ENCODE measurements around the gene FOXO3B. TPM values are rescaled to one million over a fixed set of nuclear protein-coding genes. Genes with fewer than 3 reads are reported as not detected.
"Not testable (repeated sequence)": the region's sequence is repeated elsewhere in the genome, so short reads cannot be mapped to it uniquely, and the experiment has no call there.

Gene FOXO3B
- total RNA-seq = 10 to 100 TPM; 11.8 to 12.1 TPM
- 3.4 TPM for polyA plus RNA-seq (ENCODE audit: insufficient read depth, low read depth, low replicate concordance)
- long read RNA-seq, donor 1, partial matches to known transcripts = 0 of 2 reads
- long read RNA-seq, donor 1, other reads (novel, unspliced or antisense) = 0 of 2 reads
- long read RNA-seq, donor 2, partial matches to known transcripts = 0 of 2 reads
- long read RNA-seq, donor 2, other reads (novel, unspliced or antisense) = 0 of 2 reads

DNA sequence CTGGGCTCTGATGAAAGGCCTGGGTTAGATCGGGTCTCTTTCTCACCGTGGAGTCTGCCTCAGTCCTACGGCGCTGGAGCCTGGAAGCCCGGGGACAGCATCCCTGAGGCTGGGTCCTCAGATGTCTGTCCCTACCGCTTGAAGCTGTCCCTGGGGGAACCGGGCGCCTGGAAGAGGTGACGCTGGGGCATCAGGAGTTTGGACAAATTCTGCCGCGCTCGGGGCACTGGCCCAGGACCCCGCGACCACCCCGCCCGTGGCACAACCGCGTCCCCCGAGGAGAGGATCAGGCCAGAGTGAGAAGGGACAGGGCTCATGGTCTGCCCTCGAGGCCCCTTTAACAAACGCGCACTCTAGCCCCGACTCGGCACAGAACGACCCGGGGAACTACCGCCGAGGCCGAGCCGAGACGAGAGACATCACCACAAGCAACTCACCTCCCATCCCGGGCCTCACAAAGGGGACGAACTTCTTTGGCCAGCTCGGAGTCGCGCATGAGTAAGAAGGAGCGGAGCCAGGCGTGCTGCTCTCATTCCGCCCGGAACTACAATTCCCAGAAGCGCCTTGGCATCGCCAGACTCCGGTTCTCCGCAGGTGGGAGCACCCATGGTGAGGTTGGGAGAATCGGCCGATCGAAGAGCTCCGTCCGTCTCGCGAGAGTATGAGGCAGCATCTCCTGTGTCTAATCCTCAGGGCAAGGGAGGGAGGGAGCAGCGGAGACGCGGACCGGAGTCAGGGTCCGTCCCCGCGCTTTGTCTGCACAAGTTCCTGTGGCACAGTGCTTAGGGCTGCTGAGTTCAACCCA is at the start of gene FOXO3B:
Gene FOXO3B (minus strand): TSS at position 548 of the 805 bp plus-strand sequence. CDS start 663 bp downstream, outside the sequence.
- H3K4me1 ChIP-seq; H3K36me3 ChIP-seq (ENCODE audit: low read depth, missing control alignments); H3K27ac ChIP-seq; H3K27me3 ChIP-seq; H3K9me3 ChIP-seq; intact Hi-C loops (cut with DNase I; ENCODE audit: low total_unique reads): not testable (repeated sequence)
- peak; percentile 93 for DNase-seq
- H3K4me3 ChIP-seq = peak within 1 kb of the TSS; percentile 43 to 66
- WGBS, 2 donors = 0% methylated on average over 26 of the region's 58 CpGs; no CpG with 5 or more reads in 1 of the 2 donors

DNA sequence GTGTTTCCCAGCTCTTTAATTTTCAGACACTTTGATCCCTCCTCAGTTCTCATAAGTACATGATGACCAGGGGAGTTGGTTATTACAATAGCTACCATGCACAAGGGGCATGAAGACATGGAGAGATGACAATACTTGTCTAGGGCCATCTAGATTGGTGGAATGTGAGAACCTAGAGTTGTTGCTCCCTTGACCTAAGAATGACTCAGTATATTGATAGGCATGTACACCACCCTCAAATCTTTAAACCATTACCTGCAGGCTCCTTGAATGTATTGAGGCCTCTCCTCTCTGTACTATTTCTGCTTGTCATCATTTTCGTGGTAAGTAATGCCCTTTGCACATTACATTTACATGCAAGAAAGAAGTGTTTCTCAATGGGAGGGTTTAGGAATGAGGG is 41.4 kb upstream of the FOXO3B start:
- H3K27me3 ChIP-seq; H3K36me3 ChIP-seq (ENCODE audit: low read depth, missing control alignments); intact Hi-C loops (cut with DNase I; ENCODE audit: low total_unique reads); H3K27ac ChIP-seq; H3K9me3 ChIP-seq; H3K4me1 ChIP-seq; H3K4me3 ChIP-seq; DNase-seq: not testable (repeated sequence)
- 78 to 100% methylated on average over 1 of the region's 1 CpG for WGBS, 2 donors

DNA sequence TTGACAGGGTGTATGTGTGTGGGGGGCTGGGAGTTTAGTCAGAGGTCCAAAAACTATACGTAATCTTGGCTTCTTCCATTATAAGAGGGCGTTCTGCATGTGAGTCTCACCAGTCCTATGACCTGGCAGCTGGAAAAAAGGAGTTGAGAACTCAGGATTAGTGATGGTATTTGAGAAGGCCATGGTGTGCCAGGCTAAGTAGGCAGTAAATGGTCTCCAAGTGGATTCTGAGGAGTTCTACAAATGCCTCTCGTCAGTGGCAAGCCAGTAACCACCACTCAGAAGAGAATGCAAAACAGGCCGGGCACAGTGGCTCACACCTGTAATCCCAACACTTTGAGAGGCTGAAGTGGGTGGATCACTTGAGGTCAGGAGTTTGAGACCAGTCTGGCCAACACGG is 40.5 kb upstream of the FOXO3B start:
- WGBS, 2 donors = 67 to 76% methylated on average over 5 of the region's 5 CpGs
- H3K9me3 ChIP-seq; H3K4me3 ChIP-seq; H3K27ac ChIP-seq; intact Hi-C loops (cut with DNase I; ENCODE audit: low total_unique reads); H3K36me3 ChIP-seq (ENCODE audit: low read depth, missing control alignments); H3K4me1 ChIP-seq; DNase-seq; H3K27me3 ChIP-seq: not testable (repeated sequence)

DNA sequence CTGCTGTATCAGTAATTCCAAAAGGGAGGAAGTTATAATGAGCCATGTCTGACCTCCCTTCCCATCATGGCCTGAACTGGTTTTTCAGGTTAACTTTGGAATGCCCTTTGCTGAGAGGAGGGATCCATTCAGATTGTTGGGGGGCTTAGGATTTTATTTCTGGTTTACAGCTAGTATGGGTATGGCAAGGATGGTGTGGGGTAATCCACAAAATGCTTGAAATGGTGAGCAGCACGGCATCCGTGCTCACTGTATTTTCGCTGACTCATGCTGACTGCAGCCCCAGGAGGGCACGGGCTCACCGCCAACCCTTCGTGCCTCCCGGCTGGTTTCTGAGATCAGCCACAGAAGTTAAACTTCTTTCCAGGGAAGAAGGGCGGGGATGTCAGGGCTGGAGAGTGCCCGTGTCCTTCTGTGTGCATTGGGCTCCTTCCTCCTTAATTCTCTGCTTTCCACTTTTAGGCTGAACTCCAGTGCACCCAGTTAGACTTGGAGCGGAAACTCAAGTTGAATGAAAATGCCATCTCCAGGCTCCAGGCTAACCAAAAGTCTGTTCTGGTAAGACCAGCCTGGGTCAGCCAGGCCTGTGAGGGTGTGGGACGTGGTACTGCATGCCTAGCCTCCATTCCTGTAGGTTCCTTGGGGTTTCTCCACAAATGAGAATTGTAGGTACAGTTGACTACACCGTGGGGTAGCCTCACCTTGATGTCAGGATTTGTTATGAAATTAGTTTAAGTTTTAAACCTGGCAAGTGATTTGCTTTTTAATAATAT is 39.8 kb upstream of the FOXO3B start:
- H3K27ac ChIP-seq; H3K4me1 ChIP-seq; H3K9me3 ChIP-seq; H3K4me3 ChIP-seq; intact Hi-C loops (cut with DNase I; ENCODE audit: low total_unique reads); H3K36me3 ChIP-seq (ENCODE audit: low read depth, missing control alignments); H3K27me3 ChIP-seq; DNase-seq: not testable (repeated sequence)
- WGBS, 2 donors = 73 to 88% methylated on average over 1 to 4 of the region's 12 CpGs

DNA sequence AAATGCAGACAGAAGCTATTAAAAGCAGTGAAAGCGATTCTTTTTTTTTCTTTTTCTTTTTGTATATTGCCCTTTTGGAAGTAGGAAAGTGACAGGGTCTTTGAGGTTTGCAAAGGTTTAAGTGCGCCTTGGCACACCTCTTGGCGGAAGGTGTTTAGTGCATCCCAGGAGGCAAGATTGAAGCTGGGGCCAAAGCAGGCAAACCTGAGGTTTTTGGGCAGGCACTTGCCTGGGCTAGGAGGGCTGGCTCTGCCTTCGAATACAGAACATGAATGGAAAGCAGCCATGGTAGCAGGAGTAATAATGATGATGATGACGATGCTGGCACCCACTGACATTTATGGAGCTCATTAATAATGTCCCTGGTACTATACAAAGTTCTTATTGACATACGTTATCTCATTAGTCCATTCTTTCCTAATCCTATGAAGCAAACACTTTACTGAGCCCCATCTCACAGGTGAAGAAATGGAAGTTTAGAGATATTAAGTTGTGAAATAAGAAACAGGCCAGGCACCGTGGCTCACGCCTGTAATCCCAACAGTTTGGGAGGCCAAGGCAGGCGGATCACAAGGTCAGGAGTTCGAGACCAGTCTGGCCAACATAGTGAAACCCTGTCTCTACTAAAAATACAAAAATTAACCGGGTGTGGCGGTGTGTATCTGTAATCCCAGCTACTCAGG is 37.5 kb upstream of the FOXO3B start:
- intact Hi-C loops (cut with DNase I; ENCODE audit: low total_unique reads) = not testable (repeated sequence)

DNA sequence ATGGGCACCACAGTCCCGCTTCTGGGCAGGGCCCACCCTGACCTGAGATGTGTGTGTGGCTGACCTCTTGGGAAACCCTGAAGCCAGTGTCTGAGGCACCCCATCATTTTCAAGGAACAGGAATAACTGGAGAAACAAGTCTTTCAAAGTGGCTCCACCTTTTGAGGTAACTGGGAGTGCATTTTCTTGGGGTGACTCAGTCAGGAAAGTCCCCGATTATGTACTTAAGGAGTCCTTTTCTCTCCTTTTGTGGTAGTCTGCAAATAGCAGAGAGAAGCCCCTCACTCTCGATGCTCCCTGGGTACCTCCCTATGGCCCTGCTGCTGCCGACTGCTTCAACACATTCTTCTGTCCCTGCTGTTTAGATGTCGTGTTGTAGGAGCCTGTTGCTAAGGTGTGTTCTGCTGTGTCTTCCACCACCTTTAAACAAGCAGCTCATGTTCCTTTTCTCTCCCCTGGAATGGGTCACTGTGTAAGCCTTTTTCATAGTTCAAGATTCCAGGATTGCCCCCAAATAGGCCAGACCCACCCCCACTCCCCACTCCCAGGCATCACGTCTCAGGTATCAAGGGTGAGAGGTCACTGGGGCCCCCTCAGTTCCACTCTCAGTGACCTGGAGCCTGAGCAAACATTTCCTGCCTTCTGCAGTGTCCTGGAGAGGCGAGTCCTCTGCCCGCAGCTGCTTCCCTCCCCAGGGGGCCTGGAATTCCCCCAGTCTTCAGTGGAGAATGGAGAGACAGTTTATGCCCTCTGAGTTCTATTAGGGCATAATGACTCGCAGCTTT is 36.7 kb upstream of the FOXO3B start:
- H3K27ac ChIP-seq; H3K9me3 ChIP-seq; H3K27me3 ChIP-seq; H3K4me3 ChIP-seq; DNase-seq; H3K36me3 ChIP-seq (ENCODE audit: low read depth, missing control alignments); intact Hi-C loops (cut with DNase I; ENCODE audit: low total_unique reads); H3K4me1 ChIP-seq: not testable (repeated sequence)
- 67 to 75% methylated on average over 6 to 8 of the region's 9 CpGs for WGBS, 2 donors

More for the DNA sequence above, 37.5 kb upstream of the FOXO3B start:
- not testable (repeated sequence) for H3K9me3 ChIP-seq; H3K27me3 ChIP-seq; H3K4me1 ChIP-seq; H3K4me3 ChIP-seq; H3K36me3 ChIP-seq (ENCODE audit: low read depth, missing control alignments); H3K27ac ChIP-seq; DNase-seq
- 90 to 92% methylated on average over 12 of the region's 12 CpGs for WGBS, 2 donors

DNA sequence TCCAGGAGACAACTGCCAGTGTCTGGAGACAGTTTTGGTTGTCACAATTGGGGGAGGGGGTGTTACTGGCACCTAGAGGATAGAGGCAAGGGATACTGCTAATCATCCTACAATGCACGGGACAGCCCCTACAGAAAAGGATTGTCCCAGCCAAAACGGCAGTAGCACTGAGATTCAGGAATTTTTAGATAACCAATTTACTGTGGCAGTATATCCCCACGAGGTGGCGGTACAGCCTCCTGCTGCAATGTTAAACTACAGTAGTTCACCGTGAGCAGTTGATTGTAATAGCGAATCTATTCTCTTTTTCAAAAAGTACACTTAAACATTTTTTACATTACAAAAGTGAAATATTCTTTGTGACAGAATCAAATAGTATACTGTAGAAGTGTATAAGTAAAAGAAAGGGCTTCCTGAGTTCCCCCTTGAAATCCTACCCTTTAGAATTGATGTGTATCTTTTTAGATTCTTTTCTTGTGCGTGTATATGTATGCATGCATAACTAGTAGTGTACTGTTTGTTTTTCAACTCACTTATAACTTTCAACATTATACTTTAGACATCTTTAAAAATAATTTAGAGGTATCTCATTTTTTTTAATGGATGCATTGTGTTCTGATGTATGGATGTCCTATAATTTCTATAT is 30.4 kb upstream of the FOXO3B start:
- TF ChIP-seq, protein P1, sequence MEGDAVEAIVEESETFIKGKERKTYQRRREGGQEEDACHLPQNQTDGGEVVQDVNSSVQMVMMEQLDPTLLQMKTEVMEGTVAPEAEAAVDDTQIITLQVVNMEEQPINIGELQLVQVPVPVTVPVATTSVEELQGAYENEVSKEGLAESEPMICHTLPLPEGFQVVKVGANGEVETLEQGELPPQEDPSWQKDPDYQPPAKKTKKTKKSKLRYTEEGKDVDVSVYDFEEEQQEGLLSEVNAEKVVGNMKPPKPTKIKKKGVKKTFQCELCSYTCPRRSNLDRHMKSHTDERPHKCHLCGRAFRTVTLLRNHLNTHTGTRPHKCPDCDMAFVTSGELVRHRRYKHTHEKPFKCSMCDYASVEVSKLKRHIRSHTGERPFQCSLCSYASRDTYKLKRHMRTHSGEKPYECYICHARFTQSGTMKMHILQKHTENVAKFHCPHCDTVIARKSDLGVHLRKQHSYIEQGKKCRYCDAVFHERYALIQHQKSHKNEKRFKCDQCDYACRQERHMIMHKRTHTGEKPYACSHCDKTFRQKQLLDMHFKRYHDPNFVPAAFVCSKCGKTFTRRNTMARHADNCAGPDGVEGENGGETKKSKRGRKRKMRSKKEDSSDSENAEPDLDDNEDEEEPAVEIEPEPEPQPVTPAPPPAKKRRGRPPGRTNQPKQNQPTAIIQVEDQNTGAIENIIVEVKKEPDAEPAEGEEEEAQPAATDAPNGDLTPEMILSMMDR (IDR thresholded peaks at IDR 0.05) = peak; percentile 14 to 33 (median 22)
- DNase-seq = peak; percentile 82
- intact Hi-C loops (cut with DNase I; ENCODE audit: low total_unique reads) = not testable (repeated sequence)

DNA sequence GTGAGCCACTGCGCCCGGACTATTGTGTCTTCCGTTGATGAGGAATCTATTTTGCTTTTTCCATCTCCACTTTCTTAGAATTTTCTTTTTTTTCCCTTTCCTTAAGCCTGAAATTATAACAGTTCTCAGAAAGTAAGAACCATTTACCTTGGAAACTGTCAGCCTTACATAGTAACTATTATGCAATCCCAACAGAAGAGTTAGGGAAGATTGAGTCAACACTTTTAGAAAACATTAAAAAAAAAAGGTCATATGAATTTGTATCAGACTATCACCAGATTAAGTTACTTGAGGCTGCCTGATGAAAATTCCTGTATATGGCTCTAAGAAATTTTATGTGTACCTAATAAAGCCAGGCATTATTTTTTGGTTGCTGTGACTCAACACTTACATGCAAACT is 26.1 kb upstream of the FOXO3B start:
- WGBS, 2 donors = 90 to 96% methylated on average over 3 of the region's 3 CpGs
- intact Hi-C loops (cut with DNase I; ENCODE audit: low total_unique reads); H3K9me3 ChIP-seq; DNase-seq; H3K4me3 ChIP-seq; H3K4me1 ChIP-seq; H3K27ac ChIP-seq; H3K36me3 ChIP-seq (ENCODE audit: low read depth, missing control alignments); H3K27me3 ChIP-seq: not testable (repeated sequence)

More for the DNA sequence above, 30.4 kb upstream of the FOXO3B start:
- H3K9me3 ChIP-seq; H3K4me1 ChIP-seq; H3K4me3 ChIP-seq; H3K27me3 ChIP-seq; H3K27ac ChIP-seq; H3K36me3 ChIP-seq (ENCODE audit: low read depth, missing control alignments): not testable (repeated sequence)
- WGBS, 2 donors = 34 to 45% methylated on average over 7 of the region's 7 CpGs

DNA sequence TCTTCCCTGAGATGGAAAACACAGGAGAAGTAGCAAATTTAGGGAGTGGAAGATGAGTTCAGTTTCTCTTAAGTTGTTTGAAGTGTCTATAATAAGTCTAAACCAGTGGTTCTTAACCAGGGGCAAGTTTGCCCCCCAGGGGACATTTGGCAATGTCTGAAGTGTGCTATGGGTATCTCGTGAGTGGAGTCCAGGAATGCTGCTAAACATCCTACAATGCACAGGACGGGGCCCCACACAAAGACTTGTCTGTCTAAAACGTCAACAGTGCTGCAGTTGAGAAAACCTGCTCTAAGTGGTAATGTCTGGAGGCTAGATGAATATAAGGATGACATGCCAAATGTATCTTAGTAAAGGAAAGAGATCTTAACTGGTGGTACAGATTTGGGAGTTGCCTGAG is 23.8 kb upstream of the FOXO3B start:
- intact Hi-C loops (cut with DNase I; ENCODE audit: low total_unique reads); H3K27me3 ChIP-seq; H3K4me1 ChIP-seq; DNase-seq; H3K4me3 ChIP-seq; H3K36me3 ChIP-seq (ENCODE audit: low read depth, missing control alignments); H3K27ac ChIP-seq; H3K9me3 ChIP-seq: not testable (repeated sequence)
- 91 to 92% methylated on average over 3 of the region's 3 CpGs for WGBS, 2 donors
